A549 (cell line): Measurements from ENCODE around the gene NEDD4L. TPM values are rescaled to one million over a fixed set of nuclear protein-coding genes. Genes with fewer than 3 reads are reported as not detected.
A peak's percentile ranks its signal among the peaks of the same experiment; 100 is the strongest.

Source experiments
- ATAC-seq, 2 experiments: fragments of 200-7000 bp in 1 of 2; fragments of >200 bp in 1 of 2; cut with Nextera tagmentation in 1 of 2; cut with Tn5 transposase in 1 of 2; 3 replicates each; pipeline versions ENCODE4 v1.8.0 to v1.9.1; 2018 to 2020; ENCODE audit warnings: mild to moderate bottlenecking in 1 of 2, moderate library complexity in 1 of 2
- CTCF ChIA-PET: fragments of 300-600 bp; sonication (Branson Sonifier 250); formaldehyde crosslinking; extraction: SDS; loops from one replicate; lab custom pipeline; 2021; ENCODE audit warnings: antibody characterized with exemption, inconsistent platforms; lab: Yijun Ruan, JAX
- POLR2A ChIA-PET: fragments of 350-600 bp; formaldehyde crosslinking; extraction: SDS; loops from one replicate; lab custom pipeline; 2021; ENCODE audit warnings: antibody characterized with exemption, inconsistent platforms; lab: Yijun Ruan, JAX
- DNase-seq, 2 experiments: peaks; one replicate each; pipeline versions ENCODE4 v3.0.0 to v3.0.0-alpha.2; 2011 to 2016; ENCODE audit warnings: low read depth in 1 of 2, low spot score in 1 of 2
- FAIRE-seq: peaks from 2 replicates; lab custom pipeline; 2011; peaks lifted over from hg19 to GRCh38; lab: Jason Lieb, UNC
- H3K27ac ChIP-seq, 2 experiments: fragments of >200 bp; sonication (Bioruptor Twin); formaldehyde crosslinking; 3 replicates each; pipeline ENCODE4 v1.5.1; 2016 to 2017
- H3K4me1 ChIP-seq: fragments of >200 bp; sonication (Bioruptor Twin); formaldehyde crosslinking; 3 replicates; pipeline ENCODE4 v1.6.1; 2016
- H3K4me2 ChIP-seq: fragments of >200 bp; sonication (Bioruptor Twin); formaldehyde crosslinking; 3 replicates; pipeline ENCODE4 v1.6.1; 2016
- H3K4me3 ChIP-seq: fragments of >200 bp; sonication (Bioruptor Twin); formaldehyde crosslinking; 3 replicates; pipeline ENCODE4 v1.5.1; 2016
- H3K9me3 ChIP-seq: fragments of >200 bp; sonication (Bioruptor Twin); formaldehyde crosslinking; 3 replicates; pipeline ENCODE4 v1.6.1; 2016
- ATOH8 ChIP-seq: fragments of 250-450 bp; sonication (Bioruptor Pico); IDR thresholded peaks from 2 replicates; pipeline ENCODE4 v1.5.0; 2020; ENCODE audit warnings: low read depth, mild to moderate bottlenecking, moderate library complexity
- BHLHE40 ChIP-seq: IDR thresholded peaks from 2 replicates; pipeline ENCODE4 v1.6.1; 2012; ENCODE audit warnings: low read depth, low read length, inconsistent platforms
- CHD4 ChIP-seq: fragments of 200-600 bp; sonication (generic); IDR thresholded peaks from 2 replicates; pipeline ENCODE4 v1.6.1; 2016; ENCODE audit warnings: antibody characterized with exemption, mild to moderate bottlenecking, borderline replicate concordance
- E2F6 ChIP-seq: IDR thresholded peaks from 2 replicates; pipeline ENCODE4 v1.6.1; 2012; ENCODE audit warnings: low read depth, borderline replicate concordance
- ELK1 ChIP-seq: fragments of 150-350 bp; IDR thresholded peaks from 2 replicates; pipeline ENCODE4 v1.6.1; 2014; ENCODE audit warnings: low read depth, mild to moderate bottlenecking, low read length
- FOSB ChIP-seq: fragments of 250-450 bp; sonication (Bioruptor Pico); IDR thresholded peaks from 2 replicates; pipeline ENCODE4 v1.5.0; 2020; ENCODE audit warnings: mild to moderate bottlenecking, moderate library complexity
- HOXB13 ChIP-seq: fragments of 250-450 bp; sonication (Bioruptor Pico); IDR thresholded peaks from 2 replicates; pipeline ENCODE4 v1.5.0; 2020; ENCODE audit warnings: low read depth, mild to moderate bottlenecking, moderate library complexity
- KDM1A ChIP-seq: fragments of 200-600 bp; sonication (generic); IDR thresholded peaks from 2 replicates; pipeline ENCODE4 v1.6.1; 2016; ENCODE audit warnings: low read depth, mild to moderate bottlenecking
- MAFK ChIP-seq: fragments of 450-650 bp; IDR thresholded peaks from 2 replicates; pipeline ENCODE4 v1.6.1; 2014; ENCODE audit not compliant: partially characterized antibody
- MAZ ChIP-seq: fragments of 150-350 bp; IDR thresholded peaks from 2 replicates; pipeline ENCODE4 v1.6.1; 2014; ENCODE audit warnings: antibody characterized with exemption, low read depth, low read length, borderline replicate concordance
- NPAS2 ChIP-seq: fragments of 250-450 bp; sonication (Bioruptor Pico); IDR thresholded peaks from 2 replicates; pipeline ENCODE4 v1.8.0; 2022; ENCODE audit warnings: mild to moderate bottlenecking, moderate library complexity, borderline replicate concordance
- NR3C1 ChIP-seq: fragments of >200 bp; sonication (Bioruptor Twin); formaldehyde crosslinking; IDR thresholded peaks from 3 replicates; pipeline ENCODE4 v1.6.1; 2017
- SMC3 ChIP-seq: fragments of >200 bp; sonication (Bioruptor Twin); formaldehyde crosslinking; IDR thresholded peaks from 3 replicates; pipeline ENCODE4 v1.6.1; 2018; ENCODE audit warnings: inconsistent platforms
- SREBF2 ChIP-seq: fragments of 450-650 bp; IDR thresholded peaks from 2 replicates; pipeline ENCODE4 v1.6.1; 2014; ENCODE audit warnings: mild to moderate bottlenecking, moderate library complexity
- ZNF302 ChIP-seq: fragments of 250-450 bp; sonication (Bioruptor Pico); IDR thresholded peaks from 2 replicates; pipeline ENCODE4 v1.9.0; 2021; ENCODE audit warnings: inconsistent platforms, mild to moderate bottlenecking, moderate library complexity
- ZSCAN20 ChIP-seq: fragments of 250-450 bp; sonication (Bioruptor Pico); IDR thresholded peaks from 2 replicates; pipeline ENCODE4 v1.8.0; 2022; ENCODE audit warnings: mild to moderate bottlenecking, moderate library complexity
- WGBS: methylation state at CpG from one replicate; pipeline ENCODE4 v1.1.6; 2017; ENCODE audit errors: missing lambda C conversion rate; 5-methylcytosine and 5-hydroxymethylcytosine counted together
- polyA plus RNA-seq, 4 experiments: library from polyadenylated mRNA; depleted of rRNA in 3 of 4; stranded (reverse); fragments of >200 nt; fragmentation: RNase III in 1 of 4; extraction: RNeasy Plus Mini Kit Qiagen cat#74134 plus additional on column Dnase treatment in 1 of 4; gene quantifications; 2 replicates in 3 of 4; 3 replicates in 1 of 4; pipeline ENCODE4 v1.2.3, GENCODE V29; 2011 to 2017

NEDD4L gene
- polyA plus RNA-seq, 2 of the 4 experiments (the other 2 are of a cell fraction): 18.0 to 36.5 TPM

- Histone ChIP-seq H3K27ac (peak overlapping the region; percentile 60 to 69; a peak in 2 of 6 replicates), H3K4me1 (peaks cover 60% of the 10 kb centered on the region), H3K4me2 (peak overlapping the region; percentile 83), H3K4me3 (no peak overlapping the region), H3K9me3 (no peaks in the 10 kb centered on the region)
- no peak for TF ChIP-seq MAFK
- TF ChIP-seq ZSCAN20: no peak
- no peak for TF ChIP-seq CHD4
- TF ChIP-seq NR3C1: no peak
- TF ChIP-seq ATOH8 (CRISPR knock-in tag): no peak
- TF ChIP-seq SMC3: no peak
- no peak for TF ChIP-seq SREBF2
- TF ChIP-seq KDM1A: no peak
- no peak for TF ChIP-seq BHLHE40
- no peak for TF ChIP-seq NPAS2 (CRISPR knock-in tag)
- no peak for TF ChIP-seq FOSB
- TF ChIP-seq ELK1: no peak
- no peak for TF ChIP-seq HOXB13 (CRISPR knock-in tag)
- TF ChIP-seq E2F6: no peak
- TF ChIP-seq MAZ: no peak
- 61% methylated on average over 4 of the region's 4 CpGs for WGBS
- FAIRE-seq (no peak), ATAC-seq (no peak), DNase-seq (no peak)
- CTCF ChIA-PET: no interaction called here
- POLR2A ChIA-PET: no interaction called here
Measured at GRCh38 chr18:58286632-58287352, 242.8 kb downstream of the NEDD4L start.

GRCh38 chr18:58287353-58288274 lies 243.6 kb downstream of the NEDD4L start:
- no peak overlapping the region for H3K4me3 ChIP-seq
- FAIRE-seq (no peak), ATAC-seq (peak in 1 of 2 experiments; percentile 68; a peak in 3 of 6 replicates), DNase-seq (peak in 1 of 2 experiments; percentile 30)
- WGBS: 32% methylated on average over 11 of the region's 11 CpGs
- H3K4me2 ChIP-seq: peak overlapping the region; percentile 83
- CTCF ChIA-PET: interaction anchor here (0.6 kb wide), 1 partner anchor 838 kb away, joined by 3 read pairs; no protein-coding TSS in a partner anchor
- peak overlapping the region; percentile 60 to 69; a peak in 5 of 6 replicates for H3K27ac ChIP-seq
- no peaks in the 10 kb centered on the region for H3K9me3 ChIP-seq
- POLR2A ChIA-PET: no interaction called here
- peaks cover 60% of the 10 kb centered on the region for H3K4me1 ChIP-seq
- TF ChIP-seq ZNF302: no peak
